Hematopoietic multipotent progenitor cell treated with erythropoietin and hydrocortisone succinate and interleukin-3 and kit ligand, for 15 days (in vitro differentiated cells): ENCODE measurements around the gene ZFP36L2.

Source experiments
- DNase-seq: peaks from one replicate; pipeline ENCODE4 v3.0.0-alpha.2; 2015; ENCODE audit warnings: low spot score

The ZFP36L2 gene

DNA sequence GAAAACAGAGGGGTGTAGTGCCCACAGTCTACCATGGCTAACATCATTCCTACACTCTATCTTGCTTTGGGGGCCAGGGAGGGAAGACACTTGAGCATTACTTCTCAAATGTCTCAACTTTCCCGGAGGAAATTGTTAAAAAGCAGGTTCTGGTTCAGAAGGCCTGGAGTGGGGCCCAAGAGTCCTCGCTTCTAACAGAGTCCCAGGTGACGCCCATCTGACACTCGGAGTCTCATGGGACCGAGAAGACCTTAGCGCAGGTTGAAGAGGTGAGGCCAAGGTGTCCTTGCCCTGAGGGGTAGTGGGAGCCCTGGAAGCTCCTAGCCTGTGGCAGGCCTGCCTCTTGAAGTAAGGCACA is 40.1 kb downstream of the ZFP36L2 start:
- DNase-seq, result no peak

GRCh38 chr2:43185146-43185545 is 41.3 kb downstream of the ZFP36L2 start:
- DNase-seq, result no peak

GRCh38 chr2:43184339-43184895 is 42.0 kb downstream of the ZFP36L2 start:
- no peak for DNase-seq

DNA sequence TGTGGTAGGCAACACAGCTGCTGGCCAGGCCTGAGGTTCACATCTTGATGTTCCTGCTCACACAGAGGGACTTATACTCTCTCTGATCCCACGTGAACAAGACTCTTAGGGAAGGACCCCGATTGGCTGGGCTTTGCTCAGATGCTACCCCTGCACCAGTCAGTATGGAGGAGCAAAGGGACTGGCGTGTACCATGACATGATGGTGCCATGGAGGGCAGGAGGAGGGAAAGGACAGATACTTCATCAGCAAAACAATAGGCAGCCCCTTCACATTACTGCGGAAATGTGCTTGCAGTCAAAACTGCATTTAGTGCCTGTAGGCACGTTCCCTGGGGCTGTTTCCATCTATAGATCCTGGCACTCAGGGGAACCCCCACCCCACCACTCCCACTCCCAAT is 42.7 kb downstream of the ZFP36L2 start:
- DNase-seq, result no peak

- DNase-seq, result no peak
Observed at GRCh38 chr2:43180897-43181296, 45.5 kb downstream of the ZFP36L2 start.

DNA sequence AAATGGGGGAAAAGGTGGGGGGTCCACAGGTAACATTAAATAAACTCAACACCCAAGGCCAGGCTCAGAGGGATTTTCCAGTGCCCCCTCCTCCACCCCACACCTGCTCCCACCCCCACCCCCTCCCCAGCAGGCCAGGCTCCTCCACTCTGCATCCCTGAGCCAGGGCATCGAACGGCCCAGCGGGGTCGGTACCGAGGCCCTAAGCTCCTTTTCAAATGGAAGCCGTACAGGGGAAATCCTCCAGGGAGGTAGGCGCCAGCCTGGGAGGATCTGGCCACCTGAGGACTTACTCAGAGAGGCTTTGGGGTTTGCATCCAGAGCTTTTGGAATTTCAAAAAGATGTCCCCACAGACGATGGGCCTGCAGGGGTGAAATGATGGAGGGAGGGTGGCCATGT is 46.5 kb downstream of the ZFP36L2 start:
- DNase-seq, result no peak

GRCh38 chr2:43178602-43179542 is 47.5 kb downstream of the ZFP36L2 start:
- peak; percentile 66 for DNase-seq

DNA sequence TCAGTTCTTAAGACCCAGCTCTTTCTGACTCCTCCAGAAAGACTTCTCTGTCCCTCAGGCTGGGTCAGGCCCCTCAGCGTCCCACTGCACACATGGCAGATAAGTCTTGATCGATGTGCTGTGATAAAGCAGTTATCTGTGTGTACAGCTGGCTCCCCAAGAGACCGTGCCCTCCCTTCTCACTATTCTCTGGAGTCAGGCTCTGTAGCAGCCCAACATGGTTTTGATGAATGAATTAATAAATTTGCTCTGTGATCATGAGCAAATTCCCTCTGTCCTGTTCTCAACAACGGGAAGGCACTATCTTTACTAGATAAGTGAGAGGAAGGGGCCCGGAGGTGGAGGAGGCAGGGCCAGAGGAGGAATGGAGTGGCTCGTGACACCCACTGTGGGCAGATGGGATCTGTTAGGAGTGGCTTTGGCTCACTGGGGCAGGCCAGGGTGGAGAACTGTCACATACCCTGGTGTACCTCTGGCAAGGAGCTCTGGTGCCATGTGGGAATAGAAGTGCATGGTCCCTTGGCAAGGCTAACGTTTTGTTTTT is 48.3 kb downstream of the ZFP36L2 start:
- DNase-seq, result peak; percentile 66

DNA sequence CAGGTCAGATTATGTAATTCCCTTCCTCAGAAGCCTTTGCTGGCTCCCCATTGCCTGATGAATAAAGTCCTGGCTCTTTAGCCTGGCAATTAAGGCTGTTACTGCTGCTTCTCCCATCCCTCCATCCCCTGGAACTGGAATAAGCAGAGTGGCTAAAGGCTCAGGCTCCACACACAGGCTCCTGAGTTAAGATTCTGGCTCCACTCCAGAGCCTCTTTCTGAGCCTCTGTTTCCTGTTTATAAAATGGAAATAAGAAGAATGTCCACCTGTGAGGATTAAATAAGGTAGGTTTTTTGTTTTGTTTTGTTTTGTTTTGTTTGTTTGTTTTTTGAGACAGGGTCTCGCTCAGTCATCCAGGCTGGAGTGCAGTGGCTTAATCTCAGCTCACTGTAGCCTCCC is 50.0 kb downstream of the ZFP36L2 start:
- DNase-seq, result no peak

- DNase-seq, result no peak
Observed at GRCh38 chr2:43175876-43176275, 50.5 kb downstream of the ZFP36L2 start.

GRCh38 chr2:43175020-43175441 is 51.4 kb downstream of the ZFP36L2 start:
- DNase-seq, result no peak

DNA sequence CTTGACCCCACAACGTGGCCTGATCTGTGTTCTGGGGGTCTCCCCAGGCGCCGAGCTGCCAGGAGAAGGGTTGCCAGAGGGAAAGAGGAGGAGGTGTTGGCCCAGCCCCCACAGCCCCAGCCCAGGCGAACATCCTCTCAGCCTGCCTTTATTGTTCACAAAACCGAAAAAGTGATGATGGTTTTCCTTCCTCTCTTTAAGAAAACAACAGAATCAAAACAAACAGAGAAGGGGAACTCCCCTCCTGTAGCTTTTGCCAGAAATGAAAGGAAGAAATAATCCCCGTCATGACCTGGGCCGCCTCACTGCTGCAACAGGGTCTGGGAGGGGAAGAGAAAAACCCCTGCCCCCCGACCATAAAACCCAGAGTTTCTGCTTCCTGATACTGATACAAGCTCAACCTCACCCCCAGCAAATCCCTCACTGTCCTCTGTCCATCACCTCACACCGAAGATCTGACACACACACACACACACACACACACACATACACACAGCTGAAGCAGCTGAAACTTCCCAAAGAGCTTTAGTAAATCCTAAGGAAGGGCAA is 52.0 kb downstream of the ZFP36L2 start:
- DNase-seq, result no peak
